Thyroid gland (tissue), 4 donors: ENCODE measurements around the gene VPS9D1. TPM values are rescaled to one million over a fixed set of nuclear protein-coding genes. Genes with fewer than 3 reads are reported as not detected.
A peak's percentile ranks its signal among the peaks of the same experiment; 100 is the strongest.

Experiments used
- DNase-seq, 2 donors: peaks; one replicate each; pipeline ENCODE4 v3.0.0-alpha.2; 2019
- H3K27ac ChIP-seq, 3 donors: fragments of 200-600 bp; sonication (generic); 1 replicate in 2 of 3; 2 replicates in 1 of 3; pipeline ENCODE4 v1.5.1; 2016 to 2019; ENCODE audit warnings: mild to moderate bottlenecking in 1 of 3, moderate library complexity in 1 of 3
- H3K27me3 ChIP-seq: fragments of 200-600 bp; sonication (generic); one replicate; pipeline ENCODE4 v1.5.1; 2019
- H3K36me3 ChIP-seq, 2 donors: fragments of 200-600 bp; sonication (generic); one replicate each; pipeline ENCODE4 v1.5.1; 2016 to 2019
- H3K4me1 ChIP-seq, 2 donors: fragments of 200-600 bp; sonication (generic); one replicate each; pipeline ENCODE4 v1.5.1; 2017 to 2019
- H3K4me3 ChIP-seq, 3 donors: fragments of 200-600 bp; sonication (generic); replicated peaks in 1 of 3; 1 replicate in 2 of 3; 2 replicates in 1 of 3; pipeline ENCODE4 v1.5.1; 2016; ENCODE audit warnings: mild to moderate bottlenecking in 1 of 3
- H3K9me3 ChIP-seq: fragments of 200-600 bp; sonication (generic); one replicate; pipeline ENCODE4 v1.5.1; 2017
- POLR2A ChIP-seq, 2 donors: fragments of 450-650 bp; IDR thresholded peaks; one replicate each; pipeline ENCODE4 v1.6.1; 2017; ENCODE audit warnings: antibody characterized with exemption in 2 of 2, mild to moderate bottlenecking in 2 of 2, moderate library complexity in 1 of 2
- WGBS, 2 donors: methylation state at CpG; one replicate each; pipeline ENCODE4 v1.1.5; 2017; 5-methylcytosine and 5-hydroxymethylcytosine counted together
- intact Hi-C: fragments of 100-400 bp; cut with DNase I; formaldehyde crosslinking; loops from one replicate; pipeline ENCODE4 v1.15.1; 2023
- total RNA-seq, 4 donors: library from RNA; depleted of rRNA; stranded (reverse); fragments of >200 nt; gene quantifications; one replicate each; pipeline ENCODE4 v1.2.3, GENCODE V29; 2016
- TF ChIP-seq, protein P1 (sequence below), 6 experiments: fragments of 200-600 bp in 3 of 6; fragments of 450-650 bp in 3 of 6; sonication (generic) in 3 of 6; IDR thresholded peaks; one replicate each; pipeline ENCODE4 v1.5.1; 2016 to 2019; ENCODE audit warnings: antibody characterized with exemption in 6 of 6, mild to moderate bottlenecking in 2 of 6, inconsistent platforms in 1 of 6, moderate library complexity in 1 of 6

The VPS9D1 gene
- total RNA-seq, 4 donors from 2014 or later = 3.1 to 15.6 (median 9.0) TPM

DNA sequence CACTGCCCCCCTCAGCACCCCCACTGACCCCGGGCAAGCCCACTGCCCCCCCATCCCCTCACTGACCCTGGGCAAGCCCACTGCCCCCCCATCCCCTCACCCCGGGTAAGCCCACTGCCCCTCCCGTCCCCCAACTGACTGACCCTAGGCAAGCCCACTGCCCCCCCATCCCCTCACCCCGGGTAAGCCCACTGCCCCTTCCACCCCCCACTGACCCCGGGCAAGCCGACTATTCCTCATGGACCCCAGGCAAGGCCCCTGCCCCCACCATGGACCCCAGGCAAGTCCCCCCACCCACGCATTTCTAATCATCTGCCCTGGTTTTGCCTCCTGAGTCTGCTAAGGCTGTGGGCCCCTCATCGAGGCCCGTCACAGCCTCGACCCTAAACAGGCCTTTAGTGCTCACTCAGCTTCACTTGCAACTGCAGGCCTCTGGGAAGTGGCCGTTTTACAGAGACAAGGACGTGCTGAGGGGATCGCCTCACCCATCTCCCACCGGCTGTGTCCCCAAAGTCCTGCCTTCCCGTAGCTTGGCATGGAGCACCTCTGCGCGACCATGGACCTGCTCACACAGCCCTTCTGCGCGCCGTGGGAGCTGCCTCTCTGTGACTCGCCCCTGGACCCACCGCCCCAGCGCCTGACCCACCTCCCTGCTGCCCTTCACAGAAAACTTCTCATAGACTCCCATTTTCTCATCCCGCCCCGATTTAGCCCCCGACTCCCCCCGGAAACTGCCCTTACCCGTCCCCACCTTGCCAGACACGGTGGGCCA is 3.6 kb downstream of the VPS9D1 start:
- H3K4me1 ChIP-seq = peaks cover 6 to 12% of the 10 kb centered on the region in 2 donors
- WGBS, 2 donors = 90 to 94% methylated on average over 21 to 27 of the region's 29 CpGs
- TF ChIP-seq, protein P1, sequence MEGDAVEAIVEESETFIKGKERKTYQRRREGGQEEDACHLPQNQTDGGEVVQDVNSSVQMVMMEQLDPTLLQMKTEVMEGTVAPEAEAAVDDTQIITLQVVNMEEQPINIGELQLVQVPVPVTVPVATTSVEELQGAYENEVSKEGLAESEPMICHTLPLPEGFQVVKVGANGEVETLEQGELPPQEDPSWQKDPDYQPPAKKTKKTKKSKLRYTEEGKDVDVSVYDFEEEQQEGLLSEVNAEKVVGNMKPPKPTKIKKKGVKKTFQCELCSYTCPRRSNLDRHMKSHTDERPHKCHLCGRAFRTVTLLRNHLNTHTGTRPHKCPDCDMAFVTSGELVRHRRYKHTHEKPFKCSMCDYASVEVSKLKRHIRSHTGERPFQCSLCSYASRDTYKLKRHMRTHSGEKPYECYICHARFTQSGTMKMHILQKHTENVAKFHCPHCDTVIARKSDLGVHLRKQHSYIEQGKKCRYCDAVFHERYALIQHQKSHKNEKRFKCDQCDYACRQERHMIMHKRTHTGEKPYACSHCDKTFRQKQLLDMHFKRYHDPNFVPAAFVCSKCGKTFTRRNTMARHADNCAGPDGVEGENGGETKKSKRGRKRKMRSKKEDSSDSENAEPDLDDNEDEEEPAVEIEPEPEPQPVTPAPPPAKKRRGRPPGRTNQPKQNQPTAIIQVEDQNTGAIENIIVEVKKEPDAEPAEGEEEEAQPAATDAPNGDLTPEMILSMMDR (IDR thresholded peaks at IDR 0.05) = no peak
- no peak for TF ChIP-seq POLR2A (IDR thresholded peaks at IDR 0.05)
- H3K4me3 ChIP-seq = no peak overlapping the region
- intact Hi-C loops = no loop called here
- H3K27me3 ChIP-seq = no peaks in the 10 kb centered on the region
- no peaks in the 10 kb centered on the region for H3K9me3 ChIP-seq
- DNase-seq = no peak
- no peaks in the 10 kb centered on the region for H3K36me3 ChIP-seq
- H3K27ac ChIP-seq = no peak overlapping the region

GRCh38 chr16:89716493-89716892 is 4.2 kb downstream of the VPS9D1 start:
- H3K9me3 ChIP-seq = no peaks in the 10 kb centered on the region
- peaks cover 12 to 18% of the 10 kb centered on the region in 2 donors for H3K4me1 ChIP-seq
- intact Hi-C loops = no loop called here
- no peak for TF ChIP-seq POLR2A (IDR thresholded peaks at IDR 0.05)
- TF ChIP-seq, protein P1 (IDR thresholded peaks at IDR 0.05) = no peak
- H3K4me3 ChIP-seq = no peak overlapping the region
- no peak overlapping the region for H3K27ac ChIP-seq
- no peak for DNase-seq
- no peaks in the 10 kb centered on the region for H3K36me3 ChIP-seq
- H3K27me3 ChIP-seq = no peaks in the 10 kb centered on the region
- WGBS, 2 donors = 92 to 96% methylated on average over 10 to 15 of the region's 15 CpGs

- H3K4me3 ChIP-seq = no peak overlapping the region
- peaks cover 7 to 10% of the 10 kb centered on the region in 2 donors for H3K4me1 ChIP-seq
- TF ChIP-seq POLR2A (IDR thresholded peaks at IDR 0.05) = no peak
- TF ChIP-seq, protein P1 (IDR thresholded peaks at IDR 0.05) = no peak
- no peak overlapping the region for H3K27ac ChIP-seq
- no peaks in the 10 kb centered on the region for H3K36me3 ChIP-seq
- intact Hi-C loops = no loop called here
- H3K27me3 ChIP-seq = no peaks in the 10 kb centered on the region
- DNase-seq = no peak
- H3K9me3 ChIP-seq = no peaks in the 10 kb centered on the region
- WGBS, 2 donors = 28 to 31% methylated on average over 9 of the region's 22 CpGs
Measured at GRCh38 chr16:89712274-89712781, 8.4 kb downstream of the VPS9D1 start.

GRCh38 chr16:89711601-89712273 is 9.0 kb downstream of the VPS9D1 start:
- intact Hi-C loops = no loop called here
- no peak overlapping the region for H3K4me3 ChIP-seq
- 4 to 7% methylated on average over 10 of the region's 48 CpGs for WGBS, 2 donors
- H3K27me3 ChIP-seq = no peaks in the 10 kb centered on the region
- peak in 1 of 2 donors; percentile 21 for DNase-seq
- no peak overlapping the region for H3K27ac ChIP-seq
- peaks cover 7 to 10% of the 10 kb centered on the region in 2 donors for H3K4me1 ChIP-seq
- no peaks in the 10 kb centered on the region for H3K36me3 ChIP-seq
- H3K9me3 ChIP-seq = no peaks in the 10 kb centered on the region
- TF ChIP-seq, protein P1 (IDR thresholded peaks at IDR 0.05) = no peak
- TF ChIP-seq POLR2A (IDR thresholded peaks at IDR 0.05) = no peak
